A549 (cell line): ENCODE results near the gene ROPN1L.

Experiments used
- CEBPB ChIP-seq, 2 experiments: fragments of >200 bp in 1 of 2; sonication (Bioruptor Twin) in 1 of 2; formaldehyde crosslinking in 1 of 2; IDR thresholded peaks; 2 replicates each; pipeline ENCODE4 v1.6.1; 2012 to 2016
- CHD2 ChIP-seq: fragments of 150-350 bp; IDR thresholded peaks from 2 replicates; pipeline ENCODE4 v1.6.1; 2014; ENCODE audit warnings: low read length; ENCODE audit not compliant: partially characterized antibody
- CTCF ChIP-seq: fragments of >200 bp; sonication (Bioruptor Twin); formaldehyde crosslinking; IDR thresholded peaks from 3 replicates; pipeline ENCODE4 v1.5.1; 2016
- EHMT2 ChIP-seq: fragments of 200-600 bp; sonication (generic); IDR thresholded peaks from 2 replicates; pipeline ENCODE4 v1.6.1; 2016; ENCODE audit warnings: antibody characterized with exemption, low read depth, mild to moderate bottlenecking, moderate library complexity
- EP300 ChIP-seq, 2 experiments: fragments of >200 bp; sonication (Bioruptor Twin); formaldehyde crosslinking; IDR thresholded peaks; 2 replicates in 1 of 2; 3 replicates in 1 of 2; pipeline ENCODE4 v1.6.1; 2016 to 2017
- KDM1A ChIP-seq: fragments of 200-600 bp; sonication (generic); IDR thresholded peaks from 2 replicates; pipeline ENCODE4 v1.6.1; 2016; ENCODE audit warnings: low read depth, mild to moderate bottlenecking
- MAX ChIP-seq: IDR thresholded peaks from 2 replicates; pipeline ENCODE4 v1.6.1; 2012
- RAD21 ChIP-seq, 2 experiments: fragments of >200 bp in 1 of 2; sonication (Bioruptor Twin) in 1 of 2; formaldehyde crosslinking in 1 of 2; IDR thresholded peaks in 1 of 2; conservative IDR thresholded peaks in 1 of 2; 2 replicates in 1 of 2; 3 replicates in 1 of 2; pipeline ENCODE4 v1.6.1; 2012 to 2018; ENCODE audit warnings: inconsistent platforms in 1 of 2
- RNF2 ChIP-seq: fragments of 200-600 bp; sonication (generic); IDR thresholded peaks from 2 replicates; pipeline ENCODE4 v1.6.1; 2016; ENCODE audit warnings: low read depth, mild to moderate bottlenecking, antibody characterized with exemption, moderate library complexity, borderline replicate concordance
- USF2 ChIP-seq: fragments of 450-650 bp; IDR thresholded peaks from 2 replicates; pipeline ENCODE4 v1.6.1; 2014; ENCODE audit warnings: antibody characterized with exemption
- ZFP36 ChIP-seq: fragments of 450-650 bp; IDR thresholded peaks from 2 replicates; pipeline ENCODE4 v1.6.1; 2014; ENCODE audit warnings: borderline replicate concordance; ENCODE audit not compliant: partially characterized antibody

GRCh38 chr5:10486511-10487344 lies 45.0 kb downstream of the ROPN1L start:
- no peak for TF ChIP-seq MAX
- TF ChIP-seq RNF2: no peak
- TF ChIP-seq EHMT2: no peak
- TF ChIP-seq CTCF: no peak
- no peak for TF ChIP-seq ZFP36
- TF ChIP-seq RAD21 (conservative IDR thresholded peaks at IDR 0.05 in 1 of 2, IDR thresholded peaks at IDR 0.05 in 1 of 2): no peak
- TF ChIP-seq USF2: no peak
- no peak for TF ChIP-seq CEBPB (IDR thresholded peaks at IDR 0.05)
- TF ChIP-seq EP300 (IDR thresholded peaks at IDR 0.05): no peak
- TF ChIP-seq KDM1A: no peak
- TF ChIP-seq CHD2: no peak
